HEK293T (cell line): Measurements from ENCODE around the gene LASP1.
"Not testable (repeated sequence)": the region's sequence is repeated elsewhere in the genome, so short reads cannot be mapped to it uniquely, and the experiment has no call there.

ENCODE experiments used
- CTCF ChIA-PET: fragments of 350-600 bp; formaldehyde crosslinking; extraction: SDS; loops from one replicate; lab custom pipeline; 2021; ENCODE audit warnings: antibody characterized with exemption, inconsistent platforms; lab: Yijun Ruan, JAX
- POLR2A ChIA-PET: fragments of 350-600 bp; formaldehyde crosslinking; extraction: SDS; loops from one replicate; lab custom pipeline; 2020; ENCODE audit warnings: antibody characterized with exemption, inconsistent platforms; lab: Yijun Ruan, JAX
- DNase-seq: peaks from one replicate; pipeline ENCODE4 v3.0.0; 2012; ENCODE audit warnings: mixed read lengths; ENCODE audit errors: extremely low spot score
- ARNT ChIP-seq: fragments of 450-650 bp; IDR thresholded peaks from 2 replicates; pipeline ENCODE4 v1.6.1; 2017; ENCODE audit warnings: mild to moderate bottlenecking
- BHLHE40 ChIP-seq: fragments of 450-650 bp; IDR thresholded peaks from 2 replicates; pipeline ENCODE4 v1.6.1; 2016; ENCODE audit warnings: mild to moderate bottlenecking, moderate library complexity, borderline replicate concordance
- CTBP1 ChIP-seq: fragments of 450-650 bp; IDR thresholded peaks from 2 replicates; pipeline ENCODE4 v1.6.1; 2016; ENCODE audit warnings: borderline replicate concordance
- ELF4 ChIP-seq: fragments of 450-650 bp; IDR thresholded peaks from 2 replicates; pipeline ENCODE4 v1.6.1; 2017; ENCODE audit warnings: antibody characterized with exemption
- FOXA1 ChIP-seq: fragments of 450-650 bp; IDR thresholded peaks from 2 replicates; pipeline ENCODE4 v1.6.1; 2016; ENCODE audit warnings: mild to moderate bottlenecking
- FOXK2 ChIP-seq: fragments of 450-650 bp; IDR thresholded peaks from 2 replicates; pipeline ENCODE4 v1.6.1; 2016; ENCODE audit warnings: mild to moderate bottlenecking
- FOXM1 ChIP-seq: fragments of 450-650 bp; IDR thresholded peaks from 2 replicates; pipeline ENCODE4 v1.6.1; 2017; ENCODE audit warnings: mild to moderate bottlenecking, borderline replicate concordance
- HDGF ChIP-seq: fragments of 450-650 bp; IDR thresholded peaks from 2 replicates; pipeline ENCODE4 v1.6.1; 2017; ENCODE audit warnings: antibody characterized with exemption, borderline replicate concordance
- L3MBTL2 ChIP-seq: fragments of 450-650 bp; conservative IDR thresholded peaks from 2 replicates; pipeline ENCODE4 v1.6.1; 2016; ENCODE audit warnings: mild to moderate bottlenecking
- LEF1 ChIP-seq: fragments of 450-650 bp; IDR thresholded peaks from 2 replicates; pipeline ENCODE4 v1.6.1; 2017; ENCODE audit warnings: mild to moderate bottlenecking, borderline replicate concordance
- NFRKB ChIP-seq: fragments of 450-650 bp; IDR thresholded peaks from 2 replicates; pipeline ENCODE4 v1.6.1; 2016; ENCODE audit warnings: mild to moderate bottlenecking, moderate library complexity
- PKNOX1 ChIP-seq: fragments of 450-650 bp; IDR thresholded peaks from 2 replicates; pipeline ENCODE4 v1.6.1; 2016
- SP1 ChIP-seq: fragments of 450-650 bp; IDR thresholded peaks from 2 replicates; pipeline ENCODE4 v1.6.1; 2017
- SUZ12 ChIP-seq: fragments of 450-650 bp; IDR thresholded peaks from 2 replicates; pipeline ENCODE4 v1.6.1; 2016; ENCODE audit warnings: mild to moderate bottlenecking
- TARDBP ChIP-seq: fragments of 450-650 bp; IDR thresholded peaks from 2 replicates; pipeline ENCODE4 v1.6.1; 2016
- ZNF384 ChIP-seq: fragments of 450-650 bp; IDR thresholded peaks from 2 replicates; pipeline ENCODE4 v1.6.1; 2016

The LASP1 gene

GRCh38 chr17:38907930-38908675, 38.2 kb downstream of the LASP1 start:
- DNase-seq: no peak
- ChIA-PET POLR2A (no interaction called here), CTCF (no interaction called here)
- TF ChIP-seq TARDBP (no peak), FOXA1 (no peak), LEF1 (no peak), NFRKB (no peak), BHLHE40 (no peak), ELF4 (no peak), ZNF384 (no peak), HDGF (no peak), ARNT (no peak), CTBP1 (no peak), FOXK2 (no peak), FOXM1 (no peak), L3MBTL2 (no peak), PKNOX1 (no peak), SP1 (no peak), SUZ12 (no peak)

GRCh38 chr17:38908676-38909181, 38.9 kb downstream of the LASP1 start:
- ChIA-PET POLR2A (no interaction called here), CTCF (no interaction called here)
- no peak for DNase-seq
- no peak for TF ChIP-seq LEF1
- no peak for TF ChIP-seq ARNT
- TF ChIP-seq ZNF384: no peak
- TF ChIP-seq BHLHE40: no peak
- TF ChIP-seq SUZ12: no peak
- TF ChIP-seq ELF4: no peak
- TF ChIP-seq PKNOX1: no peak

GRCh38 chr17:38910325-38910724, 40.5 kb downstream of the LASP1 start:
- no peak for DNase-seq
- TF ChIP-seq FOXK2: no peak
- TF ChIP-seq ZNF384: no peak
- no peak for TF ChIP-seq FOXM1
- TF ChIP-seq HDGF: no peak
- TF ChIP-seq LEF1: no peak
- TF ChIP-seq TARDBP: no peak
- TF ChIP-seq ELF4: no peak
- TF ChIP-seq FOXA1: no peak
- no peak for TF ChIP-seq BHLHE40
- TF ChIP-seq L3MBTL2: no peak
- no peak for TF ChIP-seq NFRKB
- TF ChIP-seq PKNOX1: no peak
- TF ChIP-seq ARNT: no peak
- TF ChIP-seq SP1: no peak
- no peak for TF ChIP-seq CTBP1
- no peak for TF ChIP-seq SUZ12
- ChIA-PET CTCF (no interaction called here), POLR2A (interaction anchor here (1.4 kb wide), 1 partner anchor 57 kb away, joined by 6 read pairs; the partner anchor contains the start of gene RPL23)

GRCh38 chr17:38911081-38911730, 41.3 kb downstream of the LASP1 start:
- no peak for DNase-seq
- ChIA-PET POLR2A (interaction anchor here (1.4 kb wide), 1 partner anchor 58 kb away, joined by 6 read pairs; the partner anchor contains the start of gene RPL23), CTCF (no interaction called here)
- no peak for TF ChIP-seq FOXA1
- TF ChIP-seq SUZ12: no peak
- TF ChIP-seq NFRKB: no peak
- TF ChIP-seq L3MBTL2: no peak
- TF ChIP-seq BHLHE40: no peak
- TF ChIP-seq LEF1: no peak
- no peak for TF ChIP-seq SP1
- no peak for TF ChIP-seq HDGF

- POLR2A ChIA-PET, CTCF ChIA-PET, DNase-seq: not testable (repeated sequence)
Measured at GRCh38 chr17:38911731-38912081, 41.8 kb downstream of the LASP1 start.

- DNase-seq: no peak
- ChIA-PET CTCF (no interaction called here), POLR2A (no interaction called here)
- TF ChIP-seq L3MBTL2 (no peak), PKNOX1 (no peak), TARDBP (no peak), HDGF (no peak), NFRKB (no peak), ARNT (no peak), FOXM1 (no peak), SUZ12 (no peak), ZNF384 (no peak), LEF1 (no peak), BHLHE40 (no peak), ELF4 (no peak), SP1 (no peak), CTBP1 (no peak), FOXA1 (no peak), FOXK2 (no peak)
Measured at GRCh38 chr17:38912221-38912813, 42.5 kb downstream of the LASP1 start.
